K562 (cell line): Measurements from ENCODE around the gene WEE1. TPM values are rescaled to one million over a fixed set of nuclear protein-coding genes. Genes with fewer than 3 reads are reported as not detected.

Experiments
- ATAC-seq: fragments of 200-7000 bp; cut with Tn5 transposase; 3 replicates; pipeline ENCODE4 v1.9.1; 2020; ENCODE audit warnings: moderate library complexity
- BruUV-seq: library from RNA; stranded (reverse); fragments of 400-500 nt; replicated peaks from 2 replicates; lab custom pipeline; 2021; lab: Mats Ljungman, UMichigan
- CTCF ChIA-PET: fragments of 300-600 bp; formaldehyde crosslinking; extraction: SDS; loops from one replicate; lab custom pipeline; 2021; ENCODE audit warnings: low intra/inter-chr PET ratio; lab: Yijun Ruan, JAX
- POLR2A ChIA-PET: fragments of 300-600, 350-650 bp; sonication (Branson Sonifier 250); formaldehyde crosslinking; extraction: SDS; loops from one replicate; lab custom pipeline; 2021; ENCODE audit warnings: antibody characterized with exemption, inconsistent platforms; lab: Yijun Ruan, JAX
- DNase-seq, 4 experiments: peaks; one replicate each; pipeline versions ENCODE4 v3.0.0 to v3.0.0-alpha.2; 2011 to 2018; ENCODE audit warnings: low spot score in 3 of 4, mixed read lengths in 3 of 4; ENCODE audit errors: extremely low read depth in 1 of 4
- FAIRE-seq: peaks from 2 replicates; lab custom pipeline; 2011; peaks lifted over from hg19 to GRCh38; lab: Jason Lieb, UNC
- H2AFZ ChIP-seq: 2 replicates; pipeline ENCODE4 v1.6.0; 2011; ENCODE audit warnings: low read depth, low read length, control low read depth, inconsistent platforms
- H3K27ac ChIP-seq: fragments of 200-600 bp; 3 replicates; pipeline ENCODE4 v1.8.0; 2011; ENCODE audit warnings: low read depth, mild to moderate bottlenecking, control low read depth, inconsistent platforms, low read length, moderate library complexity, mixed read lengths; ENCODE audit errors: extremely low read depth
- H3K27me3 ChIP-seq, 2 experiments: fragments of 300-600 bp in 1 of 2; 2 replicates in 1 of 2; 3 replicates in 1 of 2; pipeline versions ENCODE4 v1.6.0 to v1.8.0; 2011; ENCODE audit warnings: inconsistent platforms in 2 of 2, low read length in 2 of 2, mild to moderate bottlenecking in 1 of 2, mixed read lengths in 1 of 2, moderate library complexity in 1 of 2; ENCODE audit not compliant: control insufficient read depth in 2 of 2, insufficient read depth in 2 of 2
- H3K36me3 ChIP-seq: fragments of 300-600 bp; 3 replicates; pipeline ENCODE4 v1.8.0; 2011; ENCODE audit warnings: mild to moderate bottlenecking, low read length, inconsistent platforms; ENCODE audit not compliant: control insufficient read depth, insufficient read depth
- H3K4me1 ChIP-seq, 2 experiments: fragments of 200-600 bp in 1 of 2; replicated peaks in 1 of 2; 2 replicates in 1 of 2; 3 replicates in 1 of 2; pipeline versions ENCODE4 v1.5.1 to v1.8.0; 2011; ENCODE audit warnings: inconsistent platforms in 2 of 2, low read length in 2 of 2, mild to moderate bottlenecking in 1 of 2, mixed read lengths in 1 of 2, moderate library complexity in 1 of 2; ENCODE audit not compliant: control insufficient read depth in 2 of 2, insufficient read depth in 2 of 2
- H3K4me2 ChIP-seq: 2 replicates; pipeline ENCODE4 v1.6.1; 2011; ENCODE audit warnings: low read length, control low read depth, inconsistent platforms, mixed read lengths; ENCODE audit not compliant: insufficient read depth
- H3K4me3 ChIP-seq: fragments of 200-600 bp; sonication (generic), shearing (Covaris generic); 2 replicates; pipeline ENCODE4 v1.5.1; 2016; ENCODE audit warnings: control low read depth, inconsistent platforms
- H3K79me2 ChIP-seq: fragments of 200-600 bp; 3 replicates; pipeline ENCODE4 v1.8.0; 2011; ENCODE audit warnings: low read length, inconsistent platforms; ENCODE audit not compliant: control insufficient read depth, insufficient read depth
- H3K9ac ChIP-seq, 2 experiments: 2 replicates each; pipeline versions ENCODE4 v1.6.0 to v1.6.1; 2011; ENCODE audit warnings: low read depth in 2 of 2, low read length in 2 of 2, control low read depth in 1 of 2, inconsistent platforms in 1 of 2, mild to moderate bottlenecking in 1 of 2, mixed read lengths in 1 of 2; ENCODE audit not compliant: insufficient read depth in 1 of 2
- H3K9me1 ChIP-seq: one replicate; pipeline ENCODE4 v1.6.0; 2011; ENCODE audit warnings: inconsistent platforms, mild to moderate bottlenecking, low read length, moderate library complexity; ENCODE audit not compliant: control insufficient read depth, insufficient read depth
- H3K9me3 ChIP-seq: replicated peaks from 2 replicates; pipeline ENCODE4 v1.5.1; 2011; ENCODE audit warnings: low read depth, low read length, inconsistent platforms; ENCODE audit not compliant: control insufficient read depth, insufficient read depth
- H4K20me1 ChIP-seq: replicated peaks from 2 replicates; pipeline ENCODE4 v1.6.1; 2011; ENCODE audit warnings: low read length, inconsistent platforms, mixed read lengths; ENCODE audit not compliant: control insufficient read depth, insufficient read depth
- CBX8 ChIP-seq: fragments of 200-600 bp; sonication (generic); IDR thresholded peaks from 2 replicates; pipeline ENCODE4 v1.6.1; 2012; ENCODE audit warnings: borderline replicate concordance, mixed run types, low read depth, mild to moderate bottlenecking, moderate library complexity, mixed read lengths, low read length, control low read depth, inconsistent platforms; ENCODE audit not compliant: poor library complexity, severe bottlenecking; ENCODE audit errors: extremely low read depth
- HNRNPK ChIP-seq: fragments of 200-400 bp; formaldehyde crosslinking; IDR thresholded peaks from one replicate; pipeline ENCODE4 v1.6.1; 2018; ENCODE audit warnings: mild to moderate bottlenecking, low read depth, low read length; ENCODE audit not compliant: poor library complexity, severe bottlenecking
- KAT2B ChIP-seq: IDR thresholded peaks from one replicate; pipeline ENCODE4 v1.6.1; 2012; ENCODE audit warnings: low read depth, mild to moderate bottlenecking, control low read depth, inconsistent platforms, low read length, moderate library complexity
- PHF8 ChIP-seq: fragments of 200-600 bp; sonication (generic); IDR thresholded peaks from 2 replicates; pipeline ENCODE4 v1.6.1; 2012; ENCODE audit warnings: mixed run types, mild to moderate bottlenecking, inconsistent platforms, low read length, moderate library complexity, borderline replicate concordance
- SMARCB1 ChIP-seq: IDR thresholded peaks from 2 replicates; pipeline ENCODE4 v1.6.1; 2011; ENCODE audit warnings: improper control_type of control experiment, low read depth; ENCODE audit not compliant: insufficient read length
- ZBTB7A ChIP-seq: IDR thresholded peaks from 2 replicates; pipeline ENCODE4 v1.6.1; 2011; ENCODE audit warnings: low read depth, mild to moderate bottlenecking, low read length, moderate library complexity, borderline replicate concordance; ENCODE audit not compliant: control insufficient read depth
- WGBS: fragments of 100-300 bp; shearing (Covaris generic); methylation state at CpG from one replicate; pipeline ENCODE4 v1.1.6; 2016; ENCODE audit warnings: low coverage, mixed read lengths; ENCODE audit not compliant: insufficient coverage; ENCODE audit errors: missing lambda C conversion rate; 5-methylcytosine and 5-hydroxymethylcytosine counted together
- in situ Hi-C: fragments of 300-500 bp; cut with MboI; formaldehyde crosslinking; loops from 4 replicates; pipeline ENCODE4 v1.15.0; 2018; ENCODE audit warnings: inconsistent platforms, mixed read lengths
- intact Hi-C: fragments of 100-400 bp; cut with micrococcal nuclease; formaldehyde crosslinking; loops from 2 replicates; pipeline ENCODE4 v1.14.2; 2022
- polyA plus RNA-seq, 8 experiments: library from polyadenylated mRNA; depleted of rRNA in 4 of 8; stranded (reverse) in 5 of 8; unstranded in 3 of 8; fragments of >200 nt; fragmentation: Nextera tagmentation in 2 of 8; fragmentation: Illumina TruSeq in 1 of 8; extraction: Ambion mirVana in 2 of 8; extraction: Trizol in 1 of 8; gene quantifications; 2 replicates each; pipeline versions ENCODE4 v1.2.1 to v1.2.3, GENCODE V29; 2011 to 2014; ENCODE audit warnings: inconsistent platforms in 1 of 8, missing spikeins in 1 of 8
- total RNA-seq, 7 experiments: library from RNA; depleted of rRNA in 6 of 7; stranded (reverse); fragments of >200 nt in 6 of 7; fragmentation: Illumina TruSeq in 2 of 7; extraction: Trizol in 2 of 7; gene quantifications; 2 replicates each; pipeline versions ENCODE4 v1.2.1 to v1.2.3, GENCODE V29; 2011 to 2021; ENCODE audit warnings: low replicate concordance in 1 of 7
- TF ChIP-seq, protein P1 (sequence below): sonication (generic); IDR thresholded peaks from 2 replicates; pipeline ENCODE4 v1.6.1; 2016
- TF ChIP-seq, protein P2 (sequence below): fragments of 450-650 bp; formaldehyde crosslinking; IDR thresholded peaks from 2 replicates; pipeline ENCODE4 v1.4.0; 2022; ENCODE audit warnings: mild to moderate bottlenecking, moderate library complexity
- TF ChIP-seq, protein P3 (sequence below): sonication (generic); formaldehyde crosslinking; IDR thresholded peaks from 2 replicates; pipeline ENCODE4 v1.8.0; 2022; ENCODE audit warnings: missing genetic modification reagents, mild to moderate bottlenecking, moderate library complexity, borderline replicate concordance
- TF ChIP-seq, protein P4 (sequence below): sonication (generic); formaldehyde crosslinking; IDR thresholded peaks from 2 replicates; pipeline ENCODE4 v1.8.0; 2022; ENCODE audit warnings: mild to moderate bottlenecking, missing genetic modification reagents
- TF ChIP-seq, protein P5 (sequence below): sonication (generic); formaldehyde crosslinking; IDR thresholded peaks from 2 replicates; pipeline ENCODE4 v1.8.0; 2023; ENCODE audit warnings: mild to moderate bottlenecking, missing genetic modification reagents

Gene WEE1
- total and polyA plus RNA-seq, 9 of the 15 experiments (the other 6 are each of a cell fraction or from before 2014, with no cell fraction given): 21.9 to 99.0 (median 67.4) TPM

DNA sequence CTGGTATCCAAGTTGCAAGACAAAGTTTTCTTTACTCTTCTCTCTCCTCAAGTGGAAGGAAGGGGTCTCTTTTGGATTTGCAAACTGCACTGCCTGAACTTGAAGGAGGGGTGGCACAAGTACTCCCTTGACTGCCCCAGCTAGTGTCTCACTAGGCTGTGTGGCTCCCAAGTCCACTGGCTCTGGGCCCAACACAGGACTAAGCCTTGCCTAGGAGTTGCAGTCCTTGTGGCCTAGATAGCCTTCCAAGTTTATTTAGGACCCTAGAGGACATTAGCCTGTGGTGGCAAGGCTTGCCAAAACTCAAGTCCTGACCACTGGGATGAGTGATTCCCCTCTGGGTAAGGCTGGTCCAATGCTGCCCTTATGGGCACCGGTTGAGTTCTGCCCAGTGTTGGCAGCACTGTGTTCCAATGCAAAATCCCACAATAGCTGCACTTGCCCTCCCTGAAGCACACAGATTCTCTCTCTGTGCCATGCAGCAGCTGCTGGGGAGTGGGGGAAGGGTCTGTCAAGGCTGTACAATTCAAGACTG is 10.2 kb upstream of the WEE1 start:
- Histone ChIP-seq H4K20me1 (no peaks in the 10 kb centered on the region), H3K36me3 (no peaks in the 10 kb centered on the region), H2AFZ (no peak overlapping the region), H3K79me2 (no peaks in the 10 kb centered on the region), H3K9me3 (peaks cover 2% of the 10 kb centered on the region; the same call in 1 of the 2 replicates), H3K27ac (no peak overlapping the region; the same call in 2 of the 3 replicates), H3K9ac (no peak overlapping the region), H3K27me3 (no peaks in the 10 kb centered on the region), H3K4me2 (no peak overlapping the region), H3K4me1 (peaks cover 12 to 26% of the 10 kb centered on the region in 2 experiments), H3K4me3 (no peak overlapping the region), H3K9me1 (no peaks in the 10 kb centered on the region)
- BruUV-seq: no TSS peak
- no peak for FAIRE-seq
- ATAC-seq: no peak
- CTCF ChIA-PET: no interaction called here
- WGBS: 44% methylated on average over 1 of the region's 1 CpG
- intact Hi-C loops: no loop called here
- in situ Hi-C loops: no loop called here
- DNase-seq: no peak
- POLR2A ChIA-PET: interaction anchor here (0.6 to 4.8 kb wide), 3 partner anchors 8 to 35 kb away, joined by 3 to 33 read pairs (median 3); no protein-coding TSS in a partner anchor
- TF ChIP-seq, protein P1, sequence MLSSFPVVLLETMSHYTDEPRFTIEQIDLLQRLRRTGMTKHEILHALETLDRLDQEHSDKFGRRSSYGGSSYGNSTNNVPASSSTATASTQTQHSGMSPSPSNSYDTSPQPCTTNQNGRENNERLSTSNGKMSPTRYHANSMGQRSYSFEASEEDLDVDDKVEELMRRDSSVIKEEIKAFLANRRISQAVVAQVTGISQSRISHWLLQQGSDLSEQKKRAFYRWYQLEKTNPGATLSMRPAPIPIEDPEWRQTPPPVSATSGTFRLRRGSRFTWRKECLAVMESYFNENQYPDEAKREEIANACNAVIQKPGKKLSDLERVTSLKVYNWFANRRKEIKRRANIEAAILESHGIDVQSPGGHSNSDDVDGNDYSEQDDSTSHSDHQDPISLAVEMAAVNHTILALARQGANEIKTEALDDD: no peak
- TF ChIP-seq PHF8 (no peak), ZBTB7A (no peak), CBX8 (no peak), KAT2B (no peak), SMARCB1 (no peak), HNRNPK (no peak)
- TF ChIP-seq, protein P2, sequence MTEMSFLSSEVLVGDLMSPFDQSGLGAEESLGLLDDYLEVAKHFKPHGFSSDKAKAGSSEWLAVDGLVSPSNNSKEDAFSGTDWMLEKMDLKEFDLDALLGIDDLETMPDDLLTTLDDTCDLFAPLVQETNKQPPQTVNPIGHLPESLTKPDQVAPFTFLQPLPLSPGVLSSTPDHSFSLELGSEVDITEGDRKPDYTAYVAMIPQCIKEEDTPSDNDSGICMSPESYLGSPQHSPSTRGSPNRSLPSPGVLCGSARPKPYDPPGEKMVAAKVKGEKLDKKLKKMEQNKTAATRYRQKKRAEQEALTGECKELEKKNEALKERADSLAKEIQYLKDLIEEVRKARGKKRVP (CRISPR knock-in tag): no peak
- TF ChIP-seq, protein P3, sequence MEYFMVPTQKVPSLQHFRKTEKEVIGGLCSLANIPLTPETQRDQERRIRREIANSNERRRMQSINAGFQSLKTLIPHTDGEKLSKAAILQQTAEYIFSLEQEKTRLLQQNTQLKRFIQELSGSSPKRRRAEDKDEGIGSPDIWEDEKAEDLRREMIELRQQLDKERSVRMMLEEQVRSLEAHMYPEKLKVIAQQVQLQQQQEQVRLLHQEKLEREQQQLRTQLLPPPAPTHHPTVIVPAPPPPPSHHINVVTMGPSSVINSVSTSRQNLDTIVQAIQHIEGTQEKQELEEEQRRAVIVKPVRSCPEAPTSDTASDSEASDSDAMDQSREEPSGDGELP: no peak
- TF ChIP-seq, protein P4, sequence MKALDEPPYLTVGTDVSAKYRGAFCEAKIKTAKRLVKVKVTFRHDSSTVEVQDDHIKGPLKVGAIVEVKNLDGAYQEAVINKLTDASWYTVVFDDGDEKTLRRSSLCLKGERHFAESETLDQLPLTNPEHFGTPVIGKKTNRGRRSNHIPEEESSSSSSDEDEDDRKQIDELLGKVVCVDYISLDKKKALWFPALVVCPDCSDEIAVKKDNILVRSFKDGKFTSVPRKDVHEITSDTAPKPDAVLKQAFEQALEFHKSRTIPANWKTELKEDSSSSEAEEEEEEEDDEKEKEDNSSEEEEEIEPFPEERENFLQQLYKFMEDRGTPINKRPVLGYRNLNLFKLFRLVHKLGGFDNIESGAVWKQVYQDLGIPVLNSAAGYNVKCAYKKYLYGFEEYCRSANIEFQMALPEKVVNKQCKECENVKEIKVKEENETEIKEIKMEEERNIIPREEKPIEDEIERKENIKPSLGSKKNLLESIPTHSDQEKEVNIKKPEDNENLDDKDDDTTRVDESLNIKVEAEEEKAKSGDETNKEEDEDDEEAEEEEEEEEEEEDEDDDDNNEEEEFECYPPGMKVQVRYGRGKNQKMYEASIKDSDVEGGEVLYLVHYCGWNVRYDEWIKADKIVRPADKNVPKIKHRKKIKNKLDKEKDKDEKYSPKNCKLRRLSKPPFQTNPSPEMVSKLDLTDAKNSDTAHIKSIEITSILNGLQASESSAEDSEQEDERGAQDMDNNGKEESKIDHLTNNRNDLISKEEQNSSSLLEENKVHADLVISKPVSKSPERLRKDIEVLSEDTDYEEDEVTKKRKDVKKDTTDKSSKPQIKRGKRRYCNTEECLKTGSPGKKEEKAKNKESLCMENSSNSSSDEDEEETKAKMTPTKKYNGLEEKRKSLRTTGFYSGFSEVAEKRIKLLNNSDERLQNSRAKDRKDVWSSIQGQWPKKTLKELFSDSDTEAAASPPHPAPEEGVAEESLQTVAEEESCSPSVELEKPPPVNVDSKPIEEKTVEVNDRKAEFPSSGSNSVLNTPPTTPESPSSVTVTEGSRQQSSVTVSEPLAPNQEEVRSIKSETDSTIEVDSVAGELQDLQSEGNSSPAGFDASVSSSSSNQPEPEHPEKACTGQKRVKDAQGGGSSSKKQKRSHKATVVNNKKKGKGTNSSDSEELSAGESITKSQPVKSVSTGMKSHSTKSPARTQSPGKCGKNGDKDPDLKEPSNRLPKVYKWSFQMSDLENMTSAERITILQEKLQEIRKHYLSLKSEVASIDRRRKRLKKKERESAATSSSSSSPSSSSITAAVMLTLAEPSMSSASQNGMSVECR (CRISPR knock-in tag): no peak
- TF ChIP-seq, protein P5, sequence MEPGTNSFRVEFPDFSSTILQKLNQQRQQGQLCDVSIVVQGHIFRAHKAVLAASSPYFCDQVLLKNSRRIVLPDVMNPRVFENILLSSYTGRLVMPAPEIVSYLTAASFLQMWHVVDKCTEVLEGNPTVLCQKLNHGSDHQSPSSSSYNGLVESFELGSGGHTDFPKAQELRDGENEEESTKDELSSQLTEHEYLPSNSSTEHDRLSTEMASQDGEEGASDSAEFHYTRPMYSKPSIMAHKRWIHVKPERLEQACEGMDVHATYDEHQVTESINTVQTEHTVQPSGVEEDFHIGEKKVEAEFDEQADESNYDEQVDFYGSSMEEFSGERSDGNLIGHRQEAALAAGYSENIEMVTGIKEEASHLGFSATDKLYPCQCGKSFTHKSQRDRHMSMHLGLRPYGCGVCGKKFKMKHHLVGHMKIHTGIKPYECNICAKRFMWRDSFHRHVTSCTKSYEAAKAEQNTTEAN (CRISPR knock-in tag): no peak
